Measurements from ENCODE around the gene AMACR. TPM values are rescaled to one million over a fixed set of nuclear protein-coding genes. Genes with fewer than 3 reads are reported as not detected.

AMACR gene
- total and polyA plus RNA-seq, 9 of the 15 experiments (the other 6 are each of a cell fraction or from before 2014, with no cell fraction given), result 0.72 to 4.6 (median 4.0) TPM

DNA sequence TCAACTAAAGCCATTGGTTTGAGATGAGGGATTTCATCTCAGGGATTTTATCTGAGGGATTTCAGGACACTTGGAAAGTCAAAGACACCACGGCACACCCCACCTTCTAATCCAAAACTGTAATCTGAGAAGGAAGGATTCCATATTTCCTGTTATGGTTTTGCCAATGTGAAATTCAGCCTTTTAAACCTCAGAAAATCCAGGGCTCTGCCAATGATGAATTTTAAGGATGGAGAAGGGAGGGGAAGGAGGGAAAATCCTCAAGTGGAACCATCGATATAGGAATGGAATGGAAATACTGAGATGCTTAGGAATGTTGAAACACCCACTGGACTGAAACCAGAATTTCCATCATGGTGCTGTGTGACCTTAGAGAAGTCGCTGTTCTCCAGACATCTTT, 29.9 kb upstream of the AMACR start:
- TF ChIP-seq ZNF583 (CRISPR knock-in tag; IDR thresholded peaks at IDR 0.05) (no peak), WHSC1 (IDR thresholded peaks at IDR 0.05; ENCODE audit: low read length) (no peak), ZNF232 (CRISPR knock-in tag; IDR thresholded peaks at IDR 0.05) (no peak), ARNT (IDR thresholded peaks at IDR 0.05) (no peak), ASH1L (IDR thresholded peaks at IDR 0.05; ENCODE audit: borderline replicate concordance, low read depth, partially characterized antibody) (no peak), RBM25 (IDR thresholded peaks at IDR 0.05; ENCODE audit: low read depth, low read length, severe bottlenecking) (no peak), CHD4 (IDR thresholded peaks at IDR 0.05; ENCODE audit: insufficient read depth, insufficient replicate concordance, low read depth, low read length, poor library complexity, severe bottlenecking) (no peak), TRIM24 (IDR thresholded peaks at IDR 0.05) (no peak), SIN3A (IDR thresholded peaks at IDR 0.05; ENCODE audit: borderline replicate concordance in 2 of 2, control insufficient read depth in 1 of 2, low read depth in 2 of 2, low read length in 2 of 2) (no peak), ERF (CRISPR knock-in tag; IDR thresholded peaks at IDR 0.05) (no peak), KDM5B (IDR thresholded peaks at IDR 0.05; ENCODE audit: insufficient replicate concordance, low read depth, low read length) (no peak), NFIC (IDR thresholded peaks at IDR 0.05) (no peak)
- TF ChIP-seq, protein P1, sequence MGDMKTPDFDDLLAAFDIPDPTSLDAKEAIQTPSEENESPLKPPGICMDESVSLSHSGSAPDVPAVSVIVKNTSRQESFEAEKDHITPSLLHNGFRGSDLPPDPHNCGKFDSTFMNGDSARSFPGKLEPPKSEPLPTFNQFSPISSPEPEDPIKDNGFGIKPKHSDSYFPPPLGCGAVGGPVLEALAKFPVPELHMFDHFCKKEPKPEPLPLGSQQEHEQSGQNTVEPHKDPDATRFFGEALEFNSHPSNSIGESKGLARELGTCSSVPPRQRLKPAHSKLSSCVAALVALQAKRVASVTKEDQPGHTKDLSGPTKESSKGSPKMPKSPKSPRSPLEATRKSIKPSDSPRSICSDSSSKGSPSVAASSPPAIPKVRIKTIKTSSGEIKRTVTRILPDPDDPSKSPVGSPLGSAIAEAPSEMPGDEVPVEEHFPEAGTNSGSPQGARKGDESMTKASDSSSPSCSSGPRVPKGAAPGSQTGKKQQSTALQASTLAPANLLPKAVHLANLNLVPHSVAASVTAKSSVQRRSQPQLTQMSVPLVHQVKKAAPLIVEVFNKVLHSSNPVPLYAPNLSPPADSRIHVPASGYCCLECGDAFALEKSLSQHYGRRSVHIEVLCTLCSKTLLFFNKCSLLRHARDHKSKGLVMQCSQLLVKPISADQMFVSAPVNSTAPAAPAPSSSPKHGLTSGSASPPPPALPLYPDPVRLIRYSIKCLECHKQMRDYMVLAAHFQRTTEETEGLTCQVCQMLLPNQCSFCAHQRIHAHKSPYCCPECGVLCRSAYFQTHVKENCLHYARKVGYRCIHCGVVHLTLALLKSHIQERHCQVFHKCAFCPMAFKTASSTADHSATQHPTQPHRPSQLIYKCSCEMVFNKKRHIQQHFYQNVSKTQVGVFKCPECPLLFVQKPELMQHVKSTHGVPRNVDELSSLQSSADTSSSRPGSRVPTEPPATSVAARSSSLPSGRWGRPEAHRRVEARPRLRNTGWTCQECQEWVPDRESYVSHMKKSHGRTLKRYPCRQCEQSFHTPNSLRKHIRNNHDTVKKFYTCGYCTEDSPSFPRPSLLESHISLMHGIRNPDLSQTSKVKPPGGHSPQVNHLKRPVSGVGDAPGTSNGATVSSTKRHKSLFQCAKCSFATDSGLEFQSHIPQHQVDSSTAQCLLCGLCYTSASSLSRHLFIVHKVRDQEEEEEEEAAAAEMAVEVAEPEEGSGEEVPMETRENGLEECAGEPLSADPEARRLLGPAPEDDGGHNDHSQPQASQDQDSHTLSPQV (IDR thresholded peaks at IDR 0.05), result no peak
- TF ChIP-seq, protein P2, sequence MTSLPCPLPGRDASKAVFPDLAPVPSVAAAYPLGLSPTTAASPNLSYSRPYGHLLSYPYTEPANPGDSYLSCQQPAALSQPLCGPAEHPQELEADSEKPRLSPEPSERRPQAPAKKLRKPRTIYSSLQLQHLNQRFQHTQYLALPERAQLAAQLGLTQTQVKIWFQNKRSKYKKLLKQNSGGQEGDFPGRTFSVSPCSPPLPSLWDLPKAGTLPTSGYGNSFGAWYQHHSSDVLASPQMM (CRISPR knock-in tag; IDR thresholded peaks at IDR 0.05), result no peak
- Histone ChIP-seq H3K9ac (ENCODE audit: insufficient read depth in 1 of 2, low read depth in 2 of 2, low read length in 2 of 2) (no peak overlapping the region), H4K20me1 (replicated peaks; ENCODE audit: control insufficient read depth, insufficient read depth, low read length) (no peaks in the 10 kb centered on the region), H3K4me1 (replicated peaks in 1 of 2; ENCODE audit: control insufficient read depth in 2 of 2, insufficient read depth in 2 of 2, low read length in 2 of 2) (no peaks in the 10 kb centered on the region), H3K9me3 (replicated peaks; ENCODE audit: control insufficient read depth, insufficient read depth, low read depth, low read length) (no peaks in the 10 kb centered on the region), H3K27me3 (ENCODE audit: control insufficient read depth in 2 of 2, insufficient read depth in 2 of 2, low read length in 2 of 2) (peaks cover 0 to 5% of the 10 kb centered on the region in 2 experiments; a peak in 2 of 5 replicates), H3K4me3 (no peak overlapping the region), H3K9me1 (ENCODE audit: control insufficient read depth, insufficient read depth, low read length) (no peaks in the 10 kb centered on the region), H3K36me3 (ENCODE audit: control insufficient read depth, insufficient read depth, low read length) (no peaks in the 10 kb centered on the region), H3K79me2 (ENCODE audit: control insufficient read depth, insufficient read depth, low read length) (no peaks in the 10 kb centered on the region), H2AFZ (ENCODE audit: low read depth, low read length) (no peak overlapping the region), H3K27ac (ENCODE audit: extremely low read depth, low read depth, low read length) (no peak overlapping the region), H3K4me2 (ENCODE audit: insufficient read depth, low read length) (no peak overlapping the region)
- BruUV-seq (replicated peaks), result no TSS peak
- FAIRE-seq, result no peak
- DNase-seq (ENCODE audit: extremely low read depth in 1 of 4, low spot score in 3 of 4), result no peak
- in situ Hi-C loops (cut with MboI), result no loop called here
- POLR2A ChIA-PET, result no interaction called here
- CTCF ChIA-PET (ENCODE audit: low intra/inter-chr PET ratio), result no interaction called here
- intact Hi-C loops (cut with micrococcal nuclease), result no loop called here
- no peak for ATAC-seq
- WGBS (ENCODE audit: insufficient coverage, low coverage, missing lambda C conversion rate), result 0% methylated on average over 3 of the region's 3 CpGs

All from K562 (cell line).